HG03108 (cell line): Measurements from ENCODE around the gene STX5.
A peak's percentile ranks its signal among the peaks of the same experiment; 100 is the strongest.
"Not testable (repeated sequence)": the region's sequence is repeated elsewhere in the genome, so short reads cannot be mapped to it uniquely, and the experiment has no call there.

Experiments used
- ATAC-seq: cut with Tn5 transposase; IDR thresholded peaks from one replicate; pipeline ENCODE4 v1.9.1; 2021; ENCODE audit warnings: moderate library complexity; ENCODE audit not compliant: unreplicated experiment

Gene STX5

GRCh38 chr11:62788991-62789390 lies 42.9 kb downstream of the STX5 start:
- ATAC-seq = no peak

- ATAC-seq = peak; percentile 60
Observed at GRCh38 chr11:62787005-62787759, 44.7 kb downstream of the STX5 start, which contains the start of gene TMEM179B. TMEM179B (plus strand) TSS chr11:62787402; CDS start chr11:62787432, 30 bp downstream.

GRCh38 chr11:62786318-62787004 lies 45.4 kb downstream of the STX5 start:
- peak; percentile 50 for ATAC-seq

- ATAC-seq = no peak
Observed at GRCh38 chr11:62782753-62783152, 49.1 kb downstream of the STX5 start.

- no peak for ATAC-seq
Observed at GRCh38 chr11:62778441-62778840, 53.4 kb downstream of the STX5 start.

- ATAC-seq = no peak
Observed at GRCh38 chr11:62777389-62777788, 54.5 kb downstream of the STX5 start.

GRCh38 chr11:62775646-62776045 lies 56.2 kb downstream of the STX5 start:
- no peak for ATAC-seq

GRCh38 chr11:62774407-62774806 lies 57.4 kb downstream of the STX5 start:
- ATAC-seq = no peak

GRCh38 chr11:62771144-62772021 lies 60.5 kb downstream of the STX5 start, which contains the start of gene TAF6L:
TAF6L (plus strand) TSS chr11:62771396; CDS start chr11:62775784, 4,388 bp downstream.
- ATAC-seq = peak; percentile 79

- no peak for ATAC-seq
Observed at GRCh38 chr11:62770778-62771143, 61.1 kb downstream of the STX5 start.

GRCh38 chr11:62760867-62761227 lies 71.0 kb downstream of the STX5 start:
- ATAC-seq = not testable (repeated sequence)

GRCh38 chr11:62757846-62758788 lies 73.7 kb downstream of the STX5 start:
- ATAC-seq = no peak
